Hepatocyte (in vitro differentiated cells): ENCODE data around the gene SNX5. TPM values are rescaled to one million over a fixed set of nuclear protein-coding genes. Genes with fewer than 3 reads are reported as not detected.

Experiments used
- DNase-seq: peaks from one replicate; pipeline ENCODE4 v3.0.0-alpha.2; 2016; ENCODE audit warnings: low spot score
- H2AFZ ChIP-seq: fragments of 200-600 bp; sonication (generic); 2 replicates; pipeline ENCODE4 v1.6.0; 2016; ENCODE audit warnings: antibody characterized with exemption, mild to moderate bottlenecking
- H3K27ac ChIP-seq: fragments of 200-600 bp; sonication (generic); 2 replicates; pipeline ENCODE4 v1.5.1; 2016; ENCODE audit warnings: mild to moderate bottlenecking
- H3K27me3 ChIP-seq: fragments of 200-600 bp; sonication (generic); 2 replicates; pipeline ENCODE4 v1.6.1; 2016
- H3K36me3 ChIP-seq: fragments of 200-600 bp; sonication (generic); replicated peaks from 2 replicates; pipeline ENCODE4 v1.5.1; 2016; ENCODE audit warnings: low read depth; ENCODE audit not compliant: insufficient read depth
- H3K4me1 ChIP-seq: fragments of 200-600 bp; sonication (generic); 2 replicates; pipeline ENCODE4 v1.5.1; 2016; ENCODE audit warnings: mild to moderate bottlenecking, moderate library complexity; ENCODE audit not compliant: insufficient read depth
- H3K4me2 ChIP-seq: fragments of 200-600 bp; sonication (generic); 2 replicates; pipeline ENCODE4 v1.6.0; 2016
- H3K4me3 ChIP-seq: fragments of 200-600 bp; sonication (generic); 2 replicates; pipeline ENCODE4 v1.5.1; 2016; ENCODE audit warnings: mild to moderate bottlenecking
- H3K79me2 ChIP-seq: fragments of 200-600 bp; sonication (generic); 2 replicates; pipeline ENCODE4 v1.6.0; 2017; ENCODE audit warnings: mild to moderate bottlenecking
- H3K9me2 ChIP-seq: fragments of 200-600 bp; sonication (generic); replicated peaks from 2 replicates; pipeline ENCODE4 v1.6.0; 2017; ENCODE audit warnings: mild to moderate bottlenecking; ENCODE audit not compliant: insufficient read depth
- H3K9me3 ChIP-seq: fragments of 200-600 bp; sonication (generic); 2 replicates; pipeline ENCODE4 v1.5.1; 2016; ENCODE audit warnings: low read depth, mild to moderate bottlenecking
- H4K20me1 ChIP-seq: fragments of 200-600 bp; sonication (generic); 2 replicates; pipeline ENCODE4 v1.6.0; 2016; ENCODE audit warnings: mild to moderate bottlenecking; ENCODE audit not compliant: insufficient read depth, poor library complexity, severe bottlenecking
- CTCF ChIP-seq: fragments of 200-600 bp; sonication (generic); IDR thresholded peaks from 2 replicates; pipeline ENCODE4 v1.5.1; 2016; ENCODE audit warnings: antibody characterized with exemption, mild to moderate bottlenecking; ENCODE audit not compliant: poor library complexity
- EZH2 ChIP-seq: fragments of 200-600 bp; sonication (generic); IDR thresholded peaks from 2 replicates; pipeline ENCODE4 v1.6.1; 2016; ENCODE audit warnings: antibody characterized with exemption, mild to moderate bottlenecking, borderline replicate concordance
- EZH2phosphoT487 ChIP-seq: fragments of 200-600 bp; sonication (generic); IDR thresholded peaks from one replicate; pipeline ENCODE4 v1.6.1; 2018; ENCODE audit warnings: antibody characterized with exemption, mild to moderate bottlenecking, low read depth, moderate library complexity; ENCODE audit not compliant: unreplicated experiment, severe bottlenecking
- whole genome bisulfite sequencing: methylation state at CpG from one replicate; pipeline ENCODE4 v1.1.6; 2016; ENCODE audit warnings: low lambda C conversion rate; ENCODE audit errors: missing lambda C conversion rate; 5-methylcytosine and 5-hydroxymethylcytosine counted together
- polyA plus RNA-seq: library from polyadenylated mRNA; unstranded; fragments of >200 nt; fragmentation: Nextera tagmentation; extraction: Ambion mirVana; gene quantifications from 2 replicates; pipeline ENCODE4 v1.2.1, GENCODE V29; 2016
- total RNA-seq: library from RNA; depleted of rRNA; stranded (reverse); fragments of >200 nt; gene quantifications from 2 replicates; pipeline ENCODE4 v1.2.3, GENCODE V29; 2014

Gene SNX5
- total and polyA plus RNA-seq, 2 experiments from 2014 or later: 74.9 to 190 TPM

GRCh38 chr20:17958373-17959256 is 10.0 kb downstream of the SNX5 start:
- Histone ChIP-seq H3K36me3 (no peaks in the 10 kb centered on the region), H3K9me3 (no peaks in the 10 kb centered on the region), H2AFZ (no peak overlapping the region), H3K27me3 (no peaks in the 10 kb centered on the region), H3K4me1 (peaks cover 81% of the 10 kb centered on the region), H3K27ac (peak overlapping the region; percentile 98), H3K4me2 (peak overlapping the region; percentile 84), H3K79me2 (peaks cover 98% of the 10 kb centered on the region), H4K20me1 (peaks cover 82% of the 10 kb centered on the region), H3K4me3 (no peak overlapping the region), H3K9me2 (no peaks in the 10 kb centered on the region)
- peak; percentile 29 for TF ChIP-seq CTCF
- TF ChIP-seq EZH2: no peak
- no peak for TF ChIP-seq EZH2phosphoT487
- WGBS: 35% methylated on average over 5 of the region's 5 CpGs
- peak; percentile 39 for DNase-seq

- no peak for DNase-seq
- Histone ChIP-seq H3K79me2 (peaks cover 98% of the 10 kb centered on the region), H3K4me1 (peaks cover 73% of the 10 kb centered on the region), H3K4me2 (peak overlapping the region; percentile 84), H2AFZ (no peak overlapping the region), H3K27ac (peak overlapping the region; percentile 98), H3K4me3 (no peak overlapping the region), H4K20me1 (peaks cover 81% of the 10 kb centered on the region), H3K9me3 (no peaks in the 10 kb centered on the region), H3K36me3 (peaks cover under 1% of the 10 kb centered on the region), H3K9me2 (no peaks in the 10 kb centered on the region), H3K27me3 (no peaks in the 10 kb centered on the region)
- TF ChIP-seq EZH2phosphoT487: no peak
- TF ChIP-seq EZH2: no peak
- no peak for TF ChIP-seq CTCF
- 46% methylated on average over 5 of the region's 5 CpGs for WGBS
Observed at GRCh38 chr20:17957505-17958363, 10.9 kb downstream of the SNX5 start.

GRCh38 chr20:17956099-17956685 is 12.4 kb downstream of the SNX5 start:
- Histone ChIP-seq H3K79me2 (peaks cover 98% of the 10 kb centered on the region), H3K9me2 (no peaks in the 10 kb centered on the region), H3K27me3 (no peaks in the 10 kb centered on the region), H4K20me1 (peaks cover 70% of the 10 kb centered on the region), H2AFZ (no peak overlapping the region), H3K27ac (peak overlapping the region; percentile 98), H3K36me3 (peaks cover 3% of the 10 kb centered on the region), H3K9me3 (no peaks in the 10 kb centered on the region), H3K4me3 (no peak overlapping the region), H3K4me2 (no peak overlapping the region), H3K4me1 (peaks cover 64% of the 10 kb centered on the region)
- no peak for DNase-seq
- TF ChIP-seq CTCF: no peak
- no peak for TF ChIP-seq EZH2
- no peak for TF ChIP-seq EZH2phosphoT487
- WGBS: 89% methylated on average over 8 of the region's 8 CpGs
